GM23338 (cell line): ENCODE results near the gene TRDMT1.

Experiments
- EZH2phosphoT487 ChIP-seq: fragments of 200-600 bp; sonication (generic); IDR thresholded peaks from one replicate; pipeline ENCODE4 v1.8.1; 2018; ENCODE audit warnings: antibody characterized with exemption; ENCODE audit not compliant: unreplicated experiment
- JUNB ChIP-seq: IDR thresholded peaks from one replicate; pipeline ENCODE4 v1.6.1; 2016; ENCODE audit warnings: antibody characterized with exemption; ENCODE audit not compliant: unreplicated experiment
- POLR2AphosphoS5 ChIP-seq: IDR thresholded peaks from 2 replicates; pipeline ENCODE4 v1.6.1; 2016; ENCODE audit warnings: antibody characterized with exemption, low read depth
- TF ChIP-seq, protein P1 (sequence below), 2 experiments: fragments of 200-600 bp in 1 of 2; sonication (generic) in 1 of 2; conservative IDR thresholded peaks; 2 replicates each; pipeline versions ENCODE4 v1.5.1 to v1.6.1; 2016 to 2017; ENCODE audit warnings: antibody characterized with exemption in 2 of 2, low read depth in 2 of 2, mild to moderate bottlenecking in 2 of 2, moderate library complexity in 1 of 2

GRCh38 chr10:17237149-17237527 lies 35.7 kb upstream of the TRDMT1 start:
- TF ChIP-seq, protein P1, sequence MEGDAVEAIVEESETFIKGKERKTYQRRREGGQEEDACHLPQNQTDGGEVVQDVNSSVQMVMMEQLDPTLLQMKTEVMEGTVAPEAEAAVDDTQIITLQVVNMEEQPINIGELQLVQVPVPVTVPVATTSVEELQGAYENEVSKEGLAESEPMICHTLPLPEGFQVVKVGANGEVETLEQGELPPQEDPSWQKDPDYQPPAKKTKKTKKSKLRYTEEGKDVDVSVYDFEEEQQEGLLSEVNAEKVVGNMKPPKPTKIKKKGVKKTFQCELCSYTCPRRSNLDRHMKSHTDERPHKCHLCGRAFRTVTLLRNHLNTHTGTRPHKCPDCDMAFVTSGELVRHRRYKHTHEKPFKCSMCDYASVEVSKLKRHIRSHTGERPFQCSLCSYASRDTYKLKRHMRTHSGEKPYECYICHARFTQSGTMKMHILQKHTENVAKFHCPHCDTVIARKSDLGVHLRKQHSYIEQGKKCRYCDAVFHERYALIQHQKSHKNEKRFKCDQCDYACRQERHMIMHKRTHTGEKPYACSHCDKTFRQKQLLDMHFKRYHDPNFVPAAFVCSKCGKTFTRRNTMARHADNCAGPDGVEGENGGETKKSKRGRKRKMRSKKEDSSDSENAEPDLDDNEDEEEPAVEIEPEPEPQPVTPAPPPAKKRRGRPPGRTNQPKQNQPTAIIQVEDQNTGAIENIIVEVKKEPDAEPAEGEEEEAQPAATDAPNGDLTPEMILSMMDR (conservative IDR thresholded peaks at IDR 0.05; ENCODE audit: low read depth in 2 of 2), result no peak
- TF ChIP-seq EZH2phosphoT487, result no peak
- TF ChIP-seq JUNB, result no peak
- no peak for TF ChIP-seq POLR2AphosphoS5
